Parathyroid adenoma (tissue), 2 donors: ENCODE results near the gene PRODH2.

Source experiments
- H2AFZ ChIP-seq: fragments of 300-600 bp; sonication (generic); one replicate; pipeline ENCODE4 v1.7.0; 2017; ENCODE audit warnings: antibody characterized with exemption, mild to moderate bottlenecking
- H3K27ac ChIP-seq: fragments of 300-600 bp; sonication (generic); one replicate; pipeline ENCODE4 v1.7.0; 2017
- H3K27me3 ChIP-seq: fragments of 300-600 bp; sonication (generic); one replicate; pipeline ENCODE4 v1.7.0; 2017; ENCODE audit warnings: low read length; ENCODE audit not compliant: control insufficient read depth, insufficient read depth
- H3K36me3 ChIP-seq: fragments of 300-600 bp; sonication (generic); one replicate; pipeline ENCODE4 v1.7.0; 2017; ENCODE audit warnings: low read length; ENCODE audit not compliant: control insufficient read depth, insufficient read depth
- H3K4me1 ChIP-seq: fragments of 300-600 bp; sonication (generic); one replicate; pipeline ENCODE4 v1.7.0; 2017; ENCODE audit warnings: control low read depth
- H3K4me2 ChIP-seq: fragments of 300-600 bp; sonication (generic); one replicate; pipeline ENCODE4 v1.7.0; 2017; ENCODE audit warnings: low read length
- H3K4me3 ChIP-seq: fragments of 300-600 bp; sonication (generic); one replicate; pipeline ENCODE4 v1.7.0; 2017; ENCODE audit warnings: low read depth, low read length
- H3K79me2 ChIP-seq: fragments of 300-600 bp; sonication (generic); one replicate; pipeline ENCODE4 v1.7.0; 2017; ENCODE audit warnings: control low read depth
- H3K9ac ChIP-seq: fragments of 300-600 bp; sonication (generic); one replicate; pipeline ENCODE4 v1.7.0; 2017; ENCODE audit warnings: mild to moderate bottlenecking
- H3K9me3 ChIP-seq: fragments of 300-600 bp; sonication (generic); one replicate; pipeline ENCODE4 v1.7.0; 2017; ENCODE audit warnings: low read length; ENCODE audit not compliant: control insufficient read depth
- CTCF ChIP-seq: fragments of 300-600 bp; sonication (generic); IDR thresholded peaks from one replicate; pipeline ENCODE4 v1.7.0; 2017; ENCODE audit warnings: antibody characterized with exemption, mild to moderate bottlenecking
- donor health status: primary hyperparathyroidism.

Gene PRODH2

GRCh38 chr19:35789978-35790944 is 22.4 kb downstream of the PRODH2 start:
- Histone ChIP-seq H3K4me3 (no peak overlapping the region), H3K79me2 (no peaks in the 10 kb centered on the region), H3K4me1 (no peaks in the 10 kb centered on the region), H3K9ac (no peak overlapping the region), H3K27me3 (no peaks in the 10 kb centered on the region), H3K36me3 (no peaks in the 10 kb centered on the region), H3K27ac (no peak overlapping the region), H3K9me3 (no peaks in the 10 kb centered on the region), H3K4me2 (no peak overlapping the region), H2AFZ (no peak overlapping the region)
- TF ChIP-seq CTCF = no peak

- Histone ChIP-seq H3K27ac (no peak overlapping the region), H2AFZ (no peak overlapping the region), H3K4me1 (no peaks in the 10 kb centered on the region), H3K9me3 (no peaks in the 10 kb centered on the region), H3K4me2 (no peak overlapping the region), H3K4me3 (no peak overlapping the region), H3K36me3 (no peaks in the 10 kb centered on the region), H3K79me2 (no peaks in the 10 kb centered on the region), H3K27me3 (no peaks in the 10 kb centered on the region), H3K9ac (no peak overlapping the region)
- no peak for TF ChIP-seq CTCF
These were observed 23.3 kb downstream of the PRODH2 start for GRCh38 chr19:35789195-35789977.

- Histone ChIP-seq H3K27me3 (no peaks in the 10 kb centered on the region), H3K79me2 (no peaks in the 10 kb centered on the region), H3K27ac (no peak overlapping the region), H3K4me1 (no peaks in the 10 kb centered on the region), H2AFZ (no peak overlapping the region), H3K4me2 (no peak overlapping the region), H3K9me3 (no peaks in the 10 kb centered on the region), H3K4me3 (no peak overlapping the region), H3K36me3 (no peaks in the 10 kb centered on the region), H3K9ac (no peak overlapping the region)
- TF ChIP-seq CTCF = no peak
These were observed 24.3 kb downstream of the PRODH2 start for GRCh38 chr19:35788205-35788960.

- H3K9ac ChIP-seq = no peak overlapping the region
- no peak for TF ChIP-seq CTCF
- H3K9me3 ChIP-seq = no peaks in the 10 kb centered on the region
- H3K4me1 ChIP-seq = no peaks in the 10 kb centered on the region
- H3K36me3 ChIP-seq = no peaks in the 10 kb centered on the region
- H2AFZ ChIP-seq = no peak overlapping the region
- no peak overlapping the region for H3K4me3 ChIP-seq
- no peak overlapping the region for H3K4me2 ChIP-seq
- H3K27me3 ChIP-seq = no peaks in the 10 kb centered on the region
- no peaks in the 10 kb centered on the region for H3K79me2 ChIP-seq
- H3K27ac ChIP-seq = no peak overlapping the region
These were observed 25.3 kb downstream of the PRODH2 start for GRCh38 chr19:35787227-35787799.
